OCI-LY1 (cell line): Measurements from ENCODE around the gene MUC5AC.

ENCODE experiments used
- H2AFZ ChIP-seq: fragments of 200-600 bp; sonication (generic), shearing (Covaris generic); 2 replicates; pipeline ENCODE4 v1.6.0; 2014; ENCODE audit warnings: antibody characterized with exemption, mild to moderate bottlenecking, low read length
- H3F3A ChIP-seq: fragments of 200-600 bp; sonication (generic), shearing (Covaris generic); 2 replicates; pipeline ENCODE4 v1.6.0; 2014; ENCODE audit warnings: mild to moderate bottlenecking, antibody characterized with exemption, low read length, moderate library complexity; ENCODE audit not compliant: insufficient read depth
- H3K27ac ChIP-seq: fragments of 200-600 bp; sonication (generic); 2 replicates; pipeline ENCODE4 v1.5.1; 2014; ENCODE audit warnings: low read length, mixed run types, mild to moderate bottlenecking, low read depth; ENCODE audit not compliant: poor library complexity, severe bottlenecking
- H3K27me3 ChIP-seq: fragments of 200-600 bp; sonication (generic); 2 replicates; pipeline ENCODE4 v1.6.0; 2014; ENCODE audit warnings: antibody characterized with exemption, mild to moderate bottlenecking, low read length, moderate library complexity; ENCODE audit not compliant: insufficient read depth
- H3K36me3 ChIP-seq: fragments of 200-600 bp; sonication (generic); 2 replicates; pipeline ENCODE4 v1.6.1; 2014; ENCODE audit warnings: mild to moderate bottlenecking, antibody characterized with exemption, low read length, moderate library complexity, mixed read lengths; ENCODE audit not compliant: insufficient read depth
- H3K4me1 ChIP-seq: fragments of 200-600 bp; sonication (generic); 2 replicates; pipeline ENCODE4 v1.5.1; 2014; ENCODE audit warnings: mild to moderate bottlenecking, low read length, moderate library complexity; ENCODE audit not compliant: insufficient read depth, severe bottlenecking
- H3K4me2 ChIP-seq: fragments of 200-600 bp; sonication (generic), shearing (Covaris generic); 2 replicates; pipeline ENCODE4 v1.6.1; 2014; ENCODE audit warnings: low read length
- H3K4me3 ChIP-seq: fragments of 200-600 bp; sonication (generic); 2 replicates; pipeline ENCODE4 v1.5.1; 2014; ENCODE audit warnings: low read length, low read depth, mild to moderate bottlenecking, mixed read lengths; ENCODE audit not compliant: poor library complexity, severe bottlenecking
- H3K79me2 ChIP-seq: fragments of 200-600 bp; shearing (Covaris generic); 2 replicates; pipeline ENCODE4 v1.6.1; 2016; ENCODE audit warnings: mixed run types, low read length, mixed read lengths; ENCODE audit not compliant: insufficient read depth
- H3K9ac ChIP-seq: fragments of 200-600 bp; sonication (generic), shearing (Covaris generic); 2 replicates; pipeline ENCODE4 v1.6.1; 2014; ENCODE audit warnings: mild to moderate bottlenecking, low read length, mixed read lengths
- H3K9me2 ChIP-seq: fragments of 200-600 bp; sonication (generic), shearing (Covaris generic); 2 replicates; pipeline ENCODE4 v1.6.1; 2014; ENCODE audit warnings: low read depth, mild to moderate bottlenecking, low read length, mixed read lengths
- H3K9me3 ChIP-seq: fragments of 200-600 bp; shearing (Covaris generic); 2 replicates; pipeline ENCODE4 v1.6.1; 2014; ENCODE audit warnings: low read length, mixed read lengths
- H4K20me1 ChIP-seq: fragments of 200-600 bp; sonication (generic), shearing (Covaris generic); 2 replicates; pipeline ENCODE4 v1.6.0; 2016; ENCODE audit warnings: mild to moderate bottlenecking, low read length; ENCODE audit not compliant: insufficient read depth
- EZH2 ChIP-seq: fragments of 200-600 bp; sonication (generic), shearing (Covaris generic); IDR thresholded peaks from 2 replicates; pipeline ENCODE4 v1.8.0; 2017; ENCODE audit warnings: borderline replicate concordance, mixed run types, mild to moderate bottlenecking, antibody characterized with exemption, low read length, moderate library complexity, mixed read lengths
- TF ChIP-seq, protein P1 (sequence below): fragments of 200-600 bp; sonication (generic), shearing (Covaris generic); IDR thresholded peaks from 2 replicates; pipeline ENCODE4 v1.5.1; 2017; ENCODE audit warnings: mild to moderate bottlenecking, antibody characterized with exemption, low read length, moderate library complexity, mixed read lengths

Gene MUC5AC

DNA sequence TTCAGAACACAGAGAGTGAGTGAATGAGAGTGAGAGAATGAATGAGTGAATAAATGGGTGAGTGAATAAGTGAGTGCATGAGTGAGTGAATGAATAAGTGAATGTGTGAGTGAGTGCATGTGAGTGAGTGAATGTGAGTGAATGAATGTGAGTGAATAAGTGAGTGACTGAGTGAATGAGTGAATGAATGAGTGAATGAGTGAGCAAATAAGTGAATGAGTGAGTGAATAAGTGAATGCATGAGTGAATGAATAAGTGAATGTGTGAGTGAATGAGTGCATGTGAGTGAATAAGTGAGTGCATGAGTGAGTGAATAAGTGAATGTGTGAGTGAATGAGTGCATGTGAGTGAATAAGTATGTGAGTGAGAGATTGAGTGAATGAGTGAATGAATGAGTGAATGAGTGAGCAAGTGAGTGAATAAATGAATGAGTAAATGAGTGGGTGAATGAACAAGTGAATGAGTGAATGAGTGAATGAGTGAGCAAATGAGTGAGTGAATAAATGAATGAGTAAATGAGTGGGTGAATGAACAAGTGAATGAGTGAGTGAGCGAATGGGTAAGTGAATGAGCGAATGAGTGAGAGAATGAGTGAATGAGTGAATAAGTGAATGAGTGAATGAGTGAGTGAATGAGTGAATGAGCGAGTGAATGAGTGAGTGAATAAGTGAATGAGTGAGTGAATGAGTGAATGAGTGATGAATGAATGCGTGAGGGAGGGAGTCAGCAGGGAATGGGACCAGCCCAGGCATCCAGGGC, 43.8 kb downstream of the MUC5AC start:
- no peaks in the 10 kb centered on the region for H3K79me2 ChIP-seq
- TF ChIP-seq, protein P1, sequence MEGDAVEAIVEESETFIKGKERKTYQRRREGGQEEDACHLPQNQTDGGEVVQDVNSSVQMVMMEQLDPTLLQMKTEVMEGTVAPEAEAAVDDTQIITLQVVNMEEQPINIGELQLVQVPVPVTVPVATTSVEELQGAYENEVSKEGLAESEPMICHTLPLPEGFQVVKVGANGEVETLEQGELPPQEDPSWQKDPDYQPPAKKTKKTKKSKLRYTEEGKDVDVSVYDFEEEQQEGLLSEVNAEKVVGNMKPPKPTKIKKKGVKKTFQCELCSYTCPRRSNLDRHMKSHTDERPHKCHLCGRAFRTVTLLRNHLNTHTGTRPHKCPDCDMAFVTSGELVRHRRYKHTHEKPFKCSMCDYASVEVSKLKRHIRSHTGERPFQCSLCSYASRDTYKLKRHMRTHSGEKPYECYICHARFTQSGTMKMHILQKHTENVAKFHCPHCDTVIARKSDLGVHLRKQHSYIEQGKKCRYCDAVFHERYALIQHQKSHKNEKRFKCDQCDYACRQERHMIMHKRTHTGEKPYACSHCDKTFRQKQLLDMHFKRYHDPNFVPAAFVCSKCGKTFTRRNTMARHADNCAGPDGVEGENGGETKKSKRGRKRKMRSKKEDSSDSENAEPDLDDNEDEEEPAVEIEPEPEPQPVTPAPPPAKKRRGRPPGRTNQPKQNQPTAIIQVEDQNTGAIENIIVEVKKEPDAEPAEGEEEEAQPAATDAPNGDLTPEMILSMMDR = no peak
- TF ChIP-seq EZH2 = no peak
- no peaks in the 10 kb centered on the region for H3K9me3 ChIP-seq
- H3K36me3 ChIP-seq = no peaks in the 10 kb centered on the region
- no peaks in the 10 kb centered on the region for H4K20me1 ChIP-seq
- H3K27me3 ChIP-seq = peaks cover 4% of the 10 kb centered on the region
- no peak overlapping the region for H3K4me2 ChIP-seq
- H3F3A ChIP-seq = no peaks in the 10 kb centered on the region
- no peaks in the 10 kb centered on the region for H3K9me2 ChIP-seq
- H3K4me1 ChIP-seq = no peaks in the 10 kb centered on the region
- H3K27ac ChIP-seq = no peak overlapping the region
- H3K4me3 ChIP-seq = no peak overlapping the region
- no peak overlapping the region for H2AFZ ChIP-seq
- H3K9ac ChIP-seq = no peak overlapping the region

DNA sequence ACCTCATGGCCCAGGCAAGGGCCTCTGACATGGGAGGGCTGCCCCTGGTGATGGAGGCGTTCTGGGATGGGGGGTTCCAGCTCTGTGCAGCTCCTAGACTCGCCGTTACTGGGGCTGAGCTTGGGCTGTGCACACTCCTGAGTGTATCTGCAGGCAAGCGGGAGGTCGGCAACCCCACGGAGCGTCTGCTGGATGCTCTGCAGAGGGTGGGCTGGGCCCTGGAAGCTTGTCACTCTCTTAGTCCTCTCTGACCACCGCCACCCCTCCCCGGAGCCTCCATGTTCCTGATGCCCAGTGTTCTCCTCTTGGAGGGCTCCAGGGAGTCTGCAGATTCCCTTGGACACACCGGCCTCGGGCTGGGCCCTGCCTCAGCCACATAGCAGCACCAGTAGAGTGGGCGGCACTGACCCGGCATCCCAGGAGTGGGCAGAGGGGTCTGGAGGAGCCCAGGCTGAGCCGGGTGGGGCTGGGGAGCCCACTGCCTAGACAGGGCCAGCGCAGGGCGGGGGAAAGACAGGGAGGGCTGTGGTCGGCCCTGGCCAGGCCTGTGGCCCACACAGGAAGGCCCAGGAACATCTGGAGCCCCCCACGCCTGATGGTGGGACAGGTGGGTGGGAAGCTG, 44.5 kb downstream of the MUC5AC start:
- H3K36me3 ChIP-seq = no peaks in the 10 kb centered on the region
- no peaks in the 10 kb centered on the region for H3K9me3 ChIP-seq
- H2AFZ ChIP-seq = no peak overlapping the region
- no peak overlapping the region for H3K27ac ChIP-seq
- no peak overlapping the region for H3K4me3 ChIP-seq
- no peaks in the 10 kb centered on the region for H3K79me2 ChIP-seq
- no peak overlapping the region for H3K4me2 ChIP-seq
- H3K9ac ChIP-seq = no peak overlapping the region
- H3K4me1 ChIP-seq = no peaks in the 10 kb centered on the region
- no peak for TF ChIP-seq EZH2
- TF ChIP-seq, protein P1 = no peak
- no peaks in the 10 kb centered on the region for H4K20me1 ChIP-seq
- peaks cover 4% of the 10 kb centered on the region for H3K27me3 ChIP-seq
- no peaks in the 10 kb centered on the region for H3F3A ChIP-seq
- no peaks in the 10 kb centered on the region for H3K9me2 ChIP-seq

DNA sequence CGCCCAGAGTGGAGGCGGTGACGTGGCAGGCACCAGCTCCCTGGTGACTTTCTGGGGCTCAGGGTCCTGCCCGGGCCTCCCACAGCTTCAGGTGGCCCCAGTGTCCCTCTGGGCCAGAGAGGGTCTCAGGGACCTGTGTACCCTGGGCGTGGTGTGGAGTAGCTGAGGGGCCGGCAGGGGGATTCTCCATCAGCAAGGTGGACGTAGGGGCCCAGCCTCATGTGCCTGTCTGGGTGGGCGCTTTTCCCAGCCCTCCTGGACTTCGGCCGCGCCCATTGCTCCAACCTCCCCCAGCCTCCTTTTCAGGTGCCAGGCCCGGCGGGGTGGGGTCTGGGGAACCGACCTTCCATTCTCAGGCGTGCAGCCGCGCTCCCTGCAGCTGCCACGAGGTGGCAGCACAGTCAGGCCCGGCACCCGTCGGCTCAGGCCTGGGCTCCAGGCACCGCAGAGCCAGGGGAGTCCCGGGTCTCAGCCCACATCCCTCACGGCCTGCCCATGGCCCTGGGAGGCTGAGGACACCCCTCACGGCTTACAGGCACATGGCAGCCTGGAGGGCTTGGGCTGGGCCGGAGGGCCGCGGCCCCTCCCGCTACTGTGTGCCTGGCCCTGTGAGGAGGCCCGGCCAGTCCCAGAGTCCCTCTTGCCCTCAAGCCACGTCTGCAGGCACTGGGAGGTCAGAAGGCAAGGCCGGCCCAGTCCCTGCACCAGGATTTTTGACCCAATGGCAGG, 45.2 kb downstream of the MUC5AC start:
- H3K9ac ChIP-seq = no peak overlapping the region
- no peaks in the 10 kb centered on the region for H3F3A ChIP-seq
- H4K20me1 ChIP-seq = no peaks in the 10 kb centered on the region
- H3K4me1 ChIP-seq = no peaks in the 10 kb centered on the region
- TF ChIP-seq, protein P1 = peak; percentile 78
- TF ChIP-seq EZH2 = no peak
- H3K27ac ChIP-seq = no peak overlapping the region
- no peaks in the 10 kb centered on the region for H3K79me2 ChIP-seq
- no peaks in the 10 kb centered on the region for H3K9me2 ChIP-seq
- H3K36me3 ChIP-seq = no peaks in the 10 kb centered on the region
- H3K27me3 ChIP-seq = peaks cover 4% of the 10 kb centered on the region
- H3K4me2 ChIP-seq = no peak overlapping the region
- H3K9me3 ChIP-seq = no peaks in the 10 kb centered on the region
- H3K4me3 ChIP-seq = no peak overlapping the region
- H2AFZ ChIP-seq = no peak overlapping the region
